Raji (cell line): Measurements from ENCODE around the gene UPK2.

Source experiments
- POLR2A ChIP-seq: IDR thresholded peaks from 2 replicates; pipeline ENCODE4 v1.6.1; 2011; ENCODE audit warnings: low read depth, low read length, control low read depth; ENCODE audit not compliant: insufficient read depth

UPK2 gene

DNA sequence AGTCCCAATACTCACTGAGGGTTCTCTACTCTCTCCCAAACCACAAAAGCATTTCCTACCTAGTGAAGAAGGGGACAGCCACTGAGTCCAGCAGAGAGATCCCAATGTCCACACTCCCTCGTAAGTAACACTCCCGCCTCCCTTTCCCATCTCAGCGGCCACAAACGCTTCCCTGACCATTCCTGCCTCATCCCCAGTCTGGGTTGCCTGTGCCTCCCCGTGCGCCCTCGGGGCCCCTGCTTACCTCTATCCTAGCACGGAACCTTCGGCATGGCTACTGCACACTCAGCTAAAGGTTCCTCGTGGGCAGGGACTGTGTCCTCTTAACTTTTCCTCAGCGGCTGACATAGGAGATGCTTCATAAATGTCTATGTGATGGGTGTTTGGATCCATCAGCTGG, 1.5 kb downstream of the UPK2 start:
- no peak for TF ChIP-seq POLR2A

DNA sequence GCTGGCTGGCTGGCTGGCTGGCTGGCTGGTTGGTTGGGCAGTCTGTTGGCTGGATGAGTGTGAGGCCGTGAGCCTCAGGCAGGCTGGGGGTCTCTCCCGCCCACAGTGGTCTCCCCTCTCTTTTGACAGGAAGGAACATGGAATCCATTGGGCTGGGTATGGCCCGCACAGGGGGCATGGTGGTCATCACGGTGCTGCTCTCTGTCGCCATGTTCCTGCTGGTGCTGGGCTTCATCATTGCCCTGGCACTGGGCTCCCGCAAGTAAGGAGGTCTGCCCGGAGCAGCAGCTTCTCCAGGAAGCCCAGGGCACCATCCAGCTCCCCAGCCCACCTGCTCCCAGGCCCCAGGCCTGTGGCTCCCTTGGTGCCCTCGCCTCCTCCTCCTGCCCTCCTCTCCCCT, 1.9 kb downstream of the UPK2 start:
- no peak for TF ChIP-seq POLR2A

DNA sequence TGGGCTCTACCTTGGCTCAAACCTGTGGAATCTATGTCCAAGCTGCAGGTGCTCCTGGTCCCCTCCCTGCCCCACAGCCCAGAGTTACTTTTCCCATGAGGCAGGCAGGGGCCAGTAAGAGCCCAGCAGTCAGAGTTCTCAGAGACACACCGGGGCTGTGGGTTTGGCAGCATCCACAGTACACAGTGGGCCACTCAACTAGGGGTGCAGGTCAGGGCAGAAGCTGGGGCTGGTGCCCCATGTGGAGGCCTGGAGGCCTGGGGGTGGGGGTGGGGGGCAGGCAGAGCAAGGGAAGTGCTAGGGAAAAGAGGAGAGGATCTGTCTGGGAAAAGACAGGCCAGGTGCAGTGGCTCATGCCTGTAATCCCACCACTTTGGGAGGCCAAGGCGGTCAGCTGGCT, 2.5 kb downstream of the UPK2 start:
- TF ChIP-seq POLR2A, result no peak

DNA sequence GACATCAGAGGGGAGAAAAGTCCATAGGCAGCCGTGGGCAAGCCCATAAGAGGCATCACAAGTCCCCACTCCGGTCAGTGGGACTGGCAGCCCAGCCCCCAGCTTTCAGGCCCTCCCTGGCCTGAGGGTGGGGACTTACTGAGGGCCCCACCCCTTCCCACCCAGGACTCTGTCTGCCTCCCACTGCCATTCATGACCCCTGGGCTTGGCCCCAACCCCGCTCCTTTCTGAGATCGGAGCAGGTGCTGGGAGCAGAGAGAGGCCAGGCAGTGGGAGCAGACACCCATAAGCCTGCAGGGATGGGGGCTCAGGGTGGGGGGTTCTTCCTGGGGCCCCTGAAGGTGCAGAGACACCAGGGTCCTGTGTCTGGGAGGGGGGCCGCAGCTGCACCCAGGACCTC, 5.1 kb downstream of the UPK2 start:
- TF ChIP-seq POLR2A, result no peak

DNA sequence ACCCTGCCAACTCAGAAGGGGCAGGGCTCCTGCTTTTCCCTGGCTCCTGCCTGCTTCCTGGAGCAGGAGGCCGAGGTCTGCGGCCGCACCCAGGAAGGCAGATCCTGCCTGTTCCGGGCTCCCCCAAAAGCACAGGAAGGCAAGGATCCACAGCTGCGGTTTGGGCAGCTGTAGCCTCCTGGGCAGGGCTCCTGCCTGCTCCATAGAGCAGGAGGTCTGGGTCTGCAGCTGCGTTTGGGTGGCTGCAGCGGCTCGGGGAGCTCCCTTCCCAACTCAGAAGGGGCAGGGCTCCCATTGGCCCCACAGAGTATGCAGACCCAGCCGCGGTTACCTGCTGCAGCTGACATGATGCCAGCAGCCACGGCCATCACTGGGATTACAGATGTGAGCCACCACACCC, 5.5 kb downstream of the UPK2 start:
- no peak for TF ChIP-seq POLR2A

DNA sequence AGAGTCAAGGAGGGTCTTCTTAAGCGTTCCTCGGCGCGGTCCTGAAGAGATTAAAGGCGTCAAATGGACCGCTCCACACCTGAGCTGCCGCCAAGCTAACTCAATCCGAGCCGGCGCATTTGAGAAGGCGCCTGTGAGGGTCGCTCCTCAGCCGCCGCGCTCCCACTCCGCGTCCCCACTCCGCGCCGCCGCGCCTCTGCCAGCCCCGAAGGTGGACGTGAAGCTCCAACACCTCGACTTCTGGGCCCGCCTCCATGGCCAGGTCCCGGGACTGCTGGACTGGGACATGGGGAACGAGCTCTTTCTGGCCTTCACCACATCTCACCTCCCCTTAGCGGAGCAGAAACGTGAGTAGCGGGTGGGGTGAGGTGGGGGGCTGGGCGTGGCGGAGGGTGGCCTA, 15.5 kb downstream of the UPK2 start, which contains the start of gene FOXR1:
TSS of gene FOXR1 (plus strand) at position 116 of the 400 bp plus-strand sequence. CDS start at position 287, 171 bp downstream.
- no peak for TF ChIP-seq POLR2A

GRCh38 chr11:118973985-118974384, 17.9 kb downstream of the UPK2 start:
- no peak for TF ChIP-seq POLR2A

DNA sequence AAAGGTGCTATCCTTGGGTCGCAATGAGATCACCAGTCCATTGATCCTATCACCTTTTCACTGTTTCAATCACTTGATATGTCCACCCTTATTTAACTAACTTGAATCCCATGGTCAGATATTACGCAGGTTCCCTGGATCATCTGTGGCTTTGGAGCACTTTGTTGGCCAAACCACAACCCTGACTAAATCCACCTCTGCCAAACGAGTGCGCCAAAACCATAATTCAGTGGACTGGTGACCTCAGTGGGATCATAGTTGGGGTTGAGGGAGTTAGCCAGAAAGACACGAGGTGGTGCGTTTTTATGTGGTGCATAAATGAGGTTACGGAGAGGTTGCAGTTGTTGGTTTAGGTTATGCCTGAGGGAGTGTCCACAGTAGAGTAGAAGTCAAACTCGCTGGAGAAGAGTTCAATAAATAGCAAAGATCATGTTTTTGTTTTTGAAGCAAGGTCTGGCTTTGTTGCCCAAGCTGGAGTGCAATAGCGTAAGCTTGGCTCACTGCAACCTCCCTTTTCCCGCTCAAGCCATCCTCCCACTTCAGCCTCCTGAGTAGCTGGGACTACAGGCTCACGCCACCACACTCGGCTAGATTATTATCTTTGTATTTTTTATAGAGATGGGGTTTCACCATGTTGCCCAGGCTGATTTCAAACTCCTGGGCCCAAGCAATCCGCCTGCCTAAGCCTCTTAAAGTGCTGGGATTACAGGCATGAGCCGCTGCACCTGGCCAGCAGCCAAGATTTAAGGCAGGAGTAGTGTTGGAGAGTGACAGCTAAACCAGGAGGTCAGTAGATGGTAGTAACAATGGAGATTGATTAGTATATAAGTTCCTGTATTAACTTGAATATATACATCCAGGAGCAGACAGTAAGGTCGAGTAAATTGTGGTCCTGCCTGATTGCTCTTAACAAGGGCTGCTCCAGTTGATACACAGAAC, 19.9 kb downstream of the UPK2 start:
- TF ChIP-seq POLR2A, result no peak

- no peak for TF ChIP-seq POLR2A
Measured at GRCh38 chr11:118979434-118979833, 23.3 kb downstream of the UPK2 start.

DNA sequence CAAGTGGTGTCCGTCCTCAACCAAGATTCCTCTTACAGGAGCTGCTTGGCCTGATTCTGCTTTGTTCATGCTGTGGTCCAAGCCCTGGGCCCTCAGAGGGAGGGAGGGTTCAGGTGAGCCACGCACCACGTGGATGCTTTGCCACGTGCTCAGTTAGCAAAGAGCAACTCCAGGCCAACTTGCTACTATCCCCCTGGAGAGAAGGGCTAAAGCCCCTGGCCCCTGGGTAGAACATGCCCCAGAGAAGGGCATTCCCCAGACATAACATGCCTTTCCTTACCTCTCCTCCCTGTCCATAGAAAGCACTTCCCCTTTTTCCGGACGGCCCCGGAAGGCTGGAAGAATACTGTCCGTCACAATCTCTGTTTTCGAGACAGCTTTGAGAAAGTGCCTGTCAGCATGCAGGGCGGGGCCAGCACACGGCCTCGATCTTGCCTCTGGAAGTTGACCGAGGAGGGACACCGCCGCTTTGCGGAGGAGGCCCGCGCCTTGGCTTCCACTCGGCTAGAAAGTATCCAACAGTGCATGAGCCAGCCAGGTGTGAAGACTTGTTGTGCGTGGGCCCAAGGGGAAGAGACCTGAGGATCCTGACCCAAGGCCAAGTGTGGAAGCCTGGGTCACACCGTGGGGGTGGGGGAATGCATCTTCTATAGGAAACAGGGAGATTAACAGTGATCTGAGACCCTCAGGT, 24.2 kb downstream of the UPK2 start:
- TF ChIP-seq POLR2A, result no peak

DNA sequence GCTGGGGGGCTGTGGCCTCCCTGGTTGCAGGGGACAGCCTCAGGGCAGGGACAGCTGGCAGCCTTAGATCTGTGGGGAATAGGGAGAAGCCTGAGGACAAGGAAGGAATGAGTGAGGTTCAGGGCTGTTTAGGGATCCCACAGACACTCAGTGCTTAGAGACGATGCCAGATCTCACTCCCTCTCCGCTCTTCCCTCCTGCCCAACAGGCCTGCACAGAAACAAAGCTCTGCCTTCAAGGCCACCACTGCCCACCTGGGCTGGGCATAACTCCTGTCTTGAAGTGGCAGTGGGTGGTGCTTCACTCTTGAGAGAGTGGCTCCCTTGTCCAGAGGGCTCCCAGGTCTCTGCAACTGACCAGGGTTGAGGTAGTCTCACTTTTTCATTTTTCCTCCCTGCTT, 28.7 kb downstream of the UPK2 start:
- TF ChIP-seq POLR2A, result 0 out of 2 replicates have a peak, but pooled peaks have one; percentile 16

DNA sequence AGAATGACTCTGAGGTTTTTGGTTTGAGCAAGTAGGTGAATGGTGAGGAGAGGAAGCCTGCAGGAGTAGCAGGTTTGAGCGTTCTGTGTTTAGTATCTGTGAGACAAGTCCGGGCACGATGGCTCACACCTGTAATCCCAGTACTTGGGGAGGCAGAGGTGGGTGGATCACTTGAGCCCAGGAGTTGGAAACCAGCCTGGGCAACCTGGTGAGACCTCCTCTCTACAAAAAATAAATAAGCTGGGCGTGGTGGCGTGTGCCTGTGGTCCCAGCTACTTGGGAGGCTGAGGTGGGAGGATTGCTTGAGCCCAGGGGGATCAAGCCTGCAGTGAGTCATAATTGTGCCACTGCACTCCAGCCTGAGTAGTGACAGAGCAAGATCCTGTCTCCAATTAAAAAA, 32.2 kb downstream of the UPK2 start:
- TF ChIP-seq POLR2A, result peak; percentile 19; the same call in 1 of the 2 replicates

DNA sequence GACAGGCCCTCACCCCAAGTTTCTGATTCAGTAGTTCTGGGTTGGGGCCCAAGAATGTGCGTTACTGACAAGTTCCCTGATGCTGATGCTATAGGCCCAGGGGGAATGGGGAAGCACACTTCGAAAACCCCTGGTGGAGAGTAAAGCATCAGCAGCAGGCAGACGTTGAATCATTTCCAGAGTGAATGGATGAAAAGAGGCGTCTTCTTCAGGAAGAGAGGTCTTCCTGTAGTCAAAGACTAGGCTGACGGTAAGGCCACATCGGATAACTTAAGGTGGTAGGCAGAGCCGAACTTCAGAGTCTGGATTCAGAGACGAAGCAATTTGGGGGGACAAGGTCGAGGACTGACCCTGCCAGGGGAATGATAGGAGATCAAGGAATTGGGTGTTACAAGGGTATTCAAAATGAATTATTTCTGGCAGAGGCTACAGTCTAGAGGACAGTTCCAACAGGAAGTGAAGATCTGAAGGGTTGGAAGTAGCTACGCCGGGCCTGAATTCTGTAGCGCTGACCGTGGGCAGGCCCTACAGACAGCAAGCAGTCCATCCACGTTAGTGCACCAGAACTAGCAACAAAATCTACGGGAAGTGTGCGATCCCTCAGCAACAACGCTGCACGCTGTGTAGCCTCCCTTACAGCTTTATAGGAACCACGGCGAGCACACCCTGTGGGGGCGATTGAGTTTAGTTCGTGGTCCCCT, 41.0 kb downstream of the UPK2 start:
- no peak for TF ChIP-seq POLR2A

DNA sequence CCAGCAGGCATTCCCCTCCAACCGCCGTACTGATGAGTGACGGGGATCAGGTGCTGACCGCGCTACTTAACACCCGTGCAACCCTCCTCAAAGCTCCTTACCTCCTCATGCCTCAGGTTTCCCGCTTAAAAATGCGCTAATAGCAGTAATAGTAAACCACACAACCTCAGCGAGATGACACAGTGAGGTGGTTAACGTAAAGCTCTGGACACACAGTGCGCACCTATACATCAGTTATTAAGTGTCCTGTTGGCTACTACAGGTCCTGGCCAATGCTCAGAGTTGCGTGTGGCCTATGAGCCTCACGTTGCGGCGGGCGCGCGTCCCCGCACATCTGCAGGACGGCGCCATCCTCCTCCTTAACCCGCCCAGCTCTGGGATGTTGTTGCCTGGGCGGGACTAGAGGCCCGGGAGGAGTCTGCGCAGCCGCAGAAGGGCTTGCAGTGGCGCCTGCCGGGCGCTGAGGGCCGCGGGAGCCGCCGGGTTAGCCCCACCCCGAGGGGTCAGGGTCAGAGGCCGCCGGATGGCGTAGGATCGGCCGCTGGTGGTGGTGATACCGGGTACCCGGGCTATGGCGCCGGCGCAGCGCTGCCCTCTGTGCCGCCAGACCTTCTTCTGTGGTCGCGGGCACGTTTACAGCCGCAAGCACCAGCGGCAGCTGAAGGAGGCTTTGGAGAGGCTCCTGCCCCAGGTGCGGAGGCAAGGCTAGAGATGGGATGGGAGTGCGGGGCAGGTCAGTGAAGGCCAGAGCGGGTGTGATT, 41.7 kb downstream of the UPK2 start, which contains the start of gene CENATAC:
TSS of gene CENATAC (plus strand) at position 512 of the 761 bp plus-strand sequence. CDS start at position 572, 60 bp downstream.
- TF ChIP-seq POLR2A, result peak; percentile 100

DNA sequence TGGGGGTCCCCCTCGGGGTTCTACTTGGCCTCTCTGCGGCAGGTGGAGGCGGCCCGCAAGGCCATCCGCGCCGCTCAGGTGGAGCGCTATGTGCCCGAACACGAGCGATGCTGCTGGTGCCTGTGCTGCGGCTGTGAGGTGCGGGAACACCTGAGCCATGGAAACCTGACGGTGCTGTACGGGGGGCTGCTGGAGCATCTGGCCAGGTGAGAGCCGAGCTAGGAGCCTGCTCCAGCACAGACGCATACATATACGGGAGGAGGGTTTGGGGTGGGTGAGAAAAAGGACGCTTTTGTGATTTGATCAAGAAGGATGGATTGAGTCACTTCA, 42.3 kb downstream of the UPK2 start:
- TF ChIP-seq POLR2A, result no peak

GRCh38 chr11:118998822-118999221, 42.7 kb downstream of the UPK2 start:
- no peak for TF ChIP-seq POLR2A
